HG02938 (cell line): Measurements from ENCODE around the gene FOXQ1.
"Not testable (repeated sequence)": the region's sequence is repeated elsewhere in the genome, so short reads cannot be mapped to it uniquely, and the experiment has no call there.

Experiments
- ATAC-seq: cut with Tn5 transposase; IDR thresholded peaks from one replicate; pipeline ENCODE4 v1.9.1; 2021; ENCODE audit warnings: mild to moderate bottlenecking, moderate library complexity; ENCODE audit not compliant: unreplicated experiment

The FOXQ1 gene

DNA sequence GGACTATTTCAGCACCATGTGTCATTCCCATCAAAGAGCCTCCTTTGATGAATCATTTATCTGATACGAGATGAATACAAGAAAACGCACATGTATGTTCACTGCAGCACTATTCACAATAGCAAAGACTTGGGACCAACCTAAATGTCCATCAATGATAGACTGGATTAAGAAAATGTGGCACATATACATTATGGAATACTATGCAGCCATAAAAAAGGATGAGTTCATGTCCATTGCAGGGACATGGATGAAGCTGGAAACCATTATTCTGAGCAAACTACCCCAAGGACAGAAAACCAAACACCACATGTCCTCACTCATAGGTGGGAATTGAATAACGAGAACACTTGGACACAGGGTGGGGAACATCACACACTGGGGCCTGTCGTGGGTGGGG lies 49.8 kb downstream of the FOXQ1 start:
- ATAC-seq, result not testable (repeated sequence)

DNA sequence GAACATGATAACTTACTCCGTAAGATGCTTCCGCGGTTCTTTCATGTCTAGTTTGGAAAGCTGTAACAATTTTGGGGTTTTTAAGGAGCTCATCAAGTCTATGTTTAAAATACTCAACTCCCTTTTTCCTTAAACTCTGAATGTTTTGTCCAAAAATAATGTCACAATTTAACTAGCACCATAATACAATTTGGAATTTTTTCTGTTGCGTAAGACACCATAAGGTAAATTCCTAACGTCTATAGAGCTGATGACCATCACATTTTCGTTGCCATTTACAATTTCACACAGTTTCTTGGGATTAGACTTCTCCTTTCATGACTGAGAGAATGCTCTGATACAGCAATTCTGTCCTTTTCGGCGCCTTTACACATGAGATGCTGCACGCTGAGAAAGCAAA lies 50.7 kb downstream of the FOXQ1 start:
- ATAC-seq, result no peak

DNA sequence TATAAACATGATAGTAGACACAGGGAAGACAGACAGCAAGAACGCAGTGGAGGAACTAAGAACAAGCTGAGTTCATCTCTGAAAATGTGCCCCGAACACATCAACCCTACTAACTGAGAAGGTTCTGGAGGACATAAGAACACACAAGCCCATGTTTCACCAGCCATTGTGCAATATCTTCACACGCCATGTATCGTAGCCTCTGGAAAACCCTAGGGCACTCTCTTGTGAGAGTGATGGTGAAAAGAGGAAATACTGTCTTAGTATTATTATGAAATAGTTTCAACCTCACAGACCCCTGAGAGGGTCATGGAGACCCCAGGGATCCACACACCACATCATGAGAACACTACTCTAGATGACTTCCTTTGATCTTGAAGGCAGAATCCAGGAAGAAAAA lies 51.4 kb downstream of the FOXQ1 start:
- ATAC-seq, result no peak

DNA sequence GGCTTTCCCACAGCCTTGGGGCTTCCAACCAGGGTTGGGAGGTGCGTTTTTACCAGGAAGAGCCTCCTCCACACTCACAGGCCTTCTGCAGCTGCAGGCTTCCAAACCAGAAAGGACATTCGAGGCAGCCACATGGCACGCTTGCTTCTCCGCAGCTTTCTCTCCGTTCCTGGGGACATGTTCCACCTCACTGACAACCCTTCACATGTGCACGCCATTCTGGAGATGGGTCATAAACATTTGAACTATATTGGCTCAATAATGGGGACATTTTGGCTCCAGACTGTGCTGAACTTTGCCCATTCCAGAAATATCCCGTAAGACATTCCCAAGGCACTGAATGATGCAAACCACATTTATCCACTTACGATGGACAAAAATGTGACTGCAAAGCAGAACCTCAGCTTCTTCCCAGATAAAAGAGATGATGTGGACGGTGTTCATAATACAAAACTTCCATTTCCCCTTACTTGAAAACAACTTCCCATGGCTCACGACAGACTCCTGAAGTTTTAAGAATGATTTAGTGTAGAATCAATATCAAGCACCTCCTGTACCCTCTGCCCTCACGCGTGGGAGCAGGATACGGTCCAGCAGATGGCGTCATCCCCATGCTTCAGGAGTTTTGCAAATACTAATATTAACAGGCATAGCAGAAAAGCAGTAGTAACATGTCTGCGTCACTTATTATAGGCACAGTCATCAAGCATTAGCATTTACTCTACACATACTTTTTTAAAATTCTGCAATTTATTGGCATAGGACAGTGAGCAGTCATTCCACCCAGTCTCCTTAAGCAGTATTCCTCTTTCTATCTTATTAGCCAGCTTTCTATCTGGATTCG lies 52.1 kb downstream of the FOXQ1 start:
- no peak for ATAC-seq
